ENCODE results near the gene RBPJL. TPM values are rescaled to one million over a fixed set of nuclear protein-coding genes. Genes with fewer than 3 reads are reported as not detected.

RBPJL gene
- total RNA-seq, 1 experiment from 2014 or later, result not detected

DNA sequence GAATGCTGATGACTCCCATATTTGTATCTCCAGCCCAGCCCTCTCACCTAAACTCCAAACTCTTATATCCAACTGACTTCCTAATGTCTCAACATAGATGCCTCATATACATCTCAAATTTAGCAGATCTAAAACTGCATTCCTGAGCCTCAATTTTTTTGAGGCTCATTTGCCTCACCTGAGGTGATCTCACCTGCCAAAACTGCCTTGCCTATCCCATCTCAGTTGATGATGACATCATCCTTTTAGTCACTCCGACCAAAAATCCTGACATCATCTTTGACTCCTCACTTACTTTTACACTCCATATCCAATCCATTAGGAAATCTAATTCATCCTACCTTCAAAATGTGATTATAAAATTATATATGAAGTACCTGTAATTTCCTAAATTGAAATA lies 26.6 kb upstream of the RBPJL start (continued):
- no peak for TF ChIP-seq SP1 (IDR thresholded peaks at IDR 0.05; ENCODE audit: low read depth)
- TF ChIP-seq EGR1 (IDR thresholded peaks at IDR 0.05; ENCODE audit: low read depth), result no peak
- TF ChIP-seq, protein P1, sequence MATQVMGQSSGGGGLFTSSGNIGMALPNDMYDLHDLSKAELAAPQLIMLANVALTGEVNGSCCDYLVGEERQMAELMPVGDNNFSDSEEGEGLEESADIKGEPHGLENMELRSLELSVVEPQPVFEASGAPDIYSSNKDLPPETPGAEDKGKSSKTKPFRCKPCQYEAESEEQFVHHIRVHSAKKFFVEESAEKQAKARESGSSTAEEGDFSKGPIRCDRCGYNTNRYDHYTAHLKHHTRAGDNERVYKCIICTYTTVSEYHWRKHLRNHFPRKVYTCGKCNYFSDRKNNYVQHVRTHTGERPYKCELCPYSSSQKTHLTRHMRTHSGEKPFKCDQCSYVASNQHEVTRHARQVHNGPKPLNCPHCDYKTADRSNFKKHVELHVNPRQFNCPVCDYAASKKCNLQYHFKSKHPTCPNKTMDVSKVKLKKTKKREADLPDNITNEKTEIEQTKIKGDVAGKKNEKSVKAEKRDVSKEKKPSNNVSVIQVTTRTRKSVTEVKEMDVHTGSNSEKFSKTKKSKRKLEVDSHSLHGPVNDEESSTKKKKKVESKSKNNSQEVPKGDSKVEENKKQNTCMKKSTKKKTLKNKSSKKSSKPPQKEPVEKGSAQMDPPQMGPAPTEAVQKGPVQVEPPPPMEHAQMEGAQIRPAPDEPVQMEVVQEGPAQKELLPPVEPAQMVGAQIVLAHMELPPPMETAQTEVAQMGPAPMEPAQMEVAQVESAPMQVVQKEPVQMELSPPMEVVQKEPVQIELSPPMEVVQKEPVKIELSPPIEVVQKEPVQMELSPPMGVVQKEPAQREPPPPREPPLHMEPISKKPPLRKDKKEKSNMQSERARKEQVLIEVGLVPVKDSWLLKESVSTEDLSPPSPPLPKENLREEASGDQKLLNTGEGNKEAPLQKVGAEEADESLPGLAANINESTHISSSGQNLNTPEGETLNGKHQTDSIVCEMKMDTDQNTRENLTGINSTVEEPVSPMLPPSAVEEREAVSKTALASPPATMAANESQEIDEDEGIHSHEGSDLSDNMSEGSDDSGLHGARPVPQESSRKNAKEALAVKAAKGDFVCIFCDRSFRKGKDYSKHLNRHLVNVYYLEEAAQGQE (IDR thresholded peaks at IDR 0.05; ENCODE audit: low read depth), result no peak
- TF ChIP-seq ZNF274 (IDR thresholded peaks at IDR 0.05; ENCODE audit: low read depth, low read length), result no peak
- no peak for TF ChIP-seq ZFX (IDR thresholded peaks at IDR 0.05)
- TF ChIP-seq POLR2A (IDR thresholded peaks at IDR 0.05; ENCODE audit: borderline replicate concordance, extremely low read depth, insufficient read depth, insufficient read length), result no peak

DNA sequence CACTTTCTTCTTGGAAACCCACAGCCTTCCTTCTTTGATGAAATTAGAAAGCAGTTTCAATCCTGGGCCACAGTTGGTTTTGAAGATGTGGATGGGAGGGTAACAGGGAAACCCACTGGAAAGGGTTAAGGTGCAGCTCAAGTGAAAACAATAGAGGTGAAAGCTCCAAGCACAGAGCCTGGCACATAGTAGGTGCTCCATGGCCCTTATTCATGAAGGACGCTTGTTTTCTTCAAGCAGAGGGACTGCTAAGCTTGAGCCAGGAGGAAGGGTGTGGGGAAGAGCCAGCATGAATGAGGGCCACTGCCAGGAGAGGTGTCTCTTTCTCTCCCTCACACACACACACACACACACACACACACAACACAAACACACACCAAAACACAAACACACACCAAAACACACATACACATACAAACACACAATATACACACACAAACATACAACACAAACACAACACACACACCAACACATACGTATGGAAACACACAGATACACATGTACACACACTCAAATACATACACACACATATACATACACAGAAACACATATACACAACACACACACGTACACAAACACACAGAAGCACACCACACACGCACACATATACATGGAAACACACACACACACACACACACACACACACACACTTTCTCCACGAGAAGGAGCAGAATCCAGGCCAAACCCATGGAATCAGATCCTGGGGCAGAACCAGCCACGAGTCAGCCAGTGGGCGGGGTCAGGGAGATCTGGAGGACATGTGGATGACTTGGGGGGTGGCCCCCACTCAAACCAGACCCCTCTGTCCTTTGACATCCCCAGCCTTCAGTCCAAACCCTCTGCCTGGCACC lies 23.7 kb upstream of the RBPJL start:
- CTCF ChIA-PET, result interaction anchor here (1.1 to 2.2 kb wide), 2 partner anchors 9 to 11 kb away, joined by 4 to 9 read pairs; no protein-coding TSS in a partner anchor
- intact Hi-C loops (cut with micrococcal nuclease), result no loop called here
- no peaks in the 10 kb centered on the region for H3K9me2 ChIP-seq (ENCODE audit: insufficient read depth)
- no peak overlapping the region for H3K9ac ChIP-seq (ENCODE audit: low read length)
- H3K27ac ChIP-seq (ENCODE audit: low read depth, low read length), result no peak overlapping the region
- peak overlapping the region; percentile 41 for H3K4me2 ChIP-seq (ENCODE audit: low read length)
- no peak overlapping the region for H3K4me3 ChIP-seq (replicated peaks in 1 of 2; ENCODE audit: low read depth in 1 of 2, low read length in 2 of 2)
- H3K4me1 ChIP-seq (ENCODE audit: control insufficient read depth in 1 of 2, insufficient read depth in 2 of 2, low read length in 2 of 2), result peaks cover 0 to 11% of the 10 kb centered on the region in 2 experiments; a peak in 3 of 4 replicates
- POLR2A ChIA-PET, result interaction anchor here (0.7 kb wide), 1 partner anchor 62 kb away, joined by 3 read pairs; no protein-coding TSS in a partner anchor
- DNase-seq (ENCODE audit: low read depth, low spot score) (no peak), ATAC-seq (peak; percentile 52)
- H3K36me3 ChIP-seq (ENCODE audit: control insufficient read depth in 1 of 2, insufficient read depth in 2 of 2, low read length in 2 of 2), result no peaks in the 10 kb centered on the region
- no peaks in the 10 kb centered on the region for H3K79me2 ChIP-seq (ENCODE audit: insufficient read depth, low read length)
- no peaks in the 10 kb centered on the region for H4K20me1 ChIP-seq (ENCODE audit: insufficient read depth)
- no peak overlapping the region for H2AFZ ChIP-seq (ENCODE audit: low read depth, low read length, poor library complexity, severe bottlenecking)
- RAD21 ChIA-PET (ENCODE audit: low non-redundant PET in 1 of 2, low total read pairs in 2 of 2, uncharacterized antibody in 2 of 2, unreplicated experiment in 2 of 2), result no interaction called here
- no peaks in the 10 kb centered on the region for H3K9me3 ChIP-seq (ENCODE audit: control insufficient read depth in 1 of 2, insufficient read depth in 1 of 2, low read depth in 1 of 2, low read length in 2 of 2)
- no TSS peak for BruUV-seq (replicated peaks)
- H3K27me3 ChIP-seq (ENCODE audit: insufficient read depth, low read length), result no peaks in the 10 kb centered on the region
- no peak for TF ChIP-seq CEBPB (IDR thresholded peaks at IDR 0.05; ENCODE audit: low read depth)
- no peak for TF ChIP-seq CBX3 (IDR thresholded peaks at IDR 0.05; ENCODE audit: low read depth)
- TF ChIP-seq, protein P2, sequence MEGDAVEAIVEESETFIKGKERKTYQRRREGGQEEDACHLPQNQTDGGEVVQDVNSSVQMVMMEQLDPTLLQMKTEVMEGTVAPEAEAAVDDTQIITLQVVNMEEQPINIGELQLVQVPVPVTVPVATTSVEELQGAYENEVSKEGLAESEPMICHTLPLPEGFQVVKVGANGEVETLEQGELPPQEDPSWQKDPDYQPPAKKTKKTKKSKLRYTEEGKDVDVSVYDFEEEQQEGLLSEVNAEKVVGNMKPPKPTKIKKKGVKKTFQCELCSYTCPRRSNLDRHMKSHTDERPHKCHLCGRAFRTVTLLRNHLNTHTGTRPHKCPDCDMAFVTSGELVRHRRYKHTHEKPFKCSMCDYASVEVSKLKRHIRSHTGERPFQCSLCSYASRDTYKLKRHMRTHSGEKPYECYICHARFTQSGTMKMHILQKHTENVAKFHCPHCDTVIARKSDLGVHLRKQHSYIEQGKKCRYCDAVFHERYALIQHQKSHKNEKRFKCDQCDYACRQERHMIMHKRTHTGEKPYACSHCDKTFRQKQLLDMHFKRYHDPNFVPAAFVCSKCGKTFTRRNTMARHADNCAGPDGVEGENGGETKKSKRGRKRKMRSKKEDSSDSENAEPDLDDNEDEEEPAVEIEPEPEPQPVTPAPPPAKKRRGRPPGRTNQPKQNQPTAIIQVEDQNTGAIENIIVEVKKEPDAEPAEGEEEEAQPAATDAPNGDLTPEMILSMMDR (IDR thresholded peaks at IDR 0.05 in 2 of 3, conservative IDR thresholded peaks at IDR 0.05 in 1 of 3; ENCODE audit: borderline replicate concordance in 1 of 3, insufficient read depth in 1 of 3, low read depth in 2 of 3, low read length in 2 of 3), result no peak
- no peak for TF ChIP-seq TCF7L2 (IDR thresholded peaks at IDR 0.05; ENCODE audit: borderline replicate concordance, extremely low read depth, insufficient read depth, insufficient read length)
- TF ChIP-seq, protein P1 (IDR thresholded peaks at IDR 0.05; ENCODE audit: low read depth), result no peak
- no peak for TF ChIP-seq POLR2AphosphoS5 (IDR thresholded peaks at IDR 0.05; ENCODE audit: low read depth, low read length)
- no peak for TF ChIP-seq SIN3A (IDR thresholded peaks at IDR 0.05; ENCODE audit: low read depth)
- no peak for TF ChIP-seq SP1 (IDR thresholded peaks at IDR 0.05; ENCODE audit: low read depth)
- TF ChIP-seq ZFX (IDR thresholded peaks at IDR 0.05), result no peak
- TF ChIP-seq SRF (IDR thresholded peaks at IDR 0.05; ENCODE audit: low read depth), result no peak
- TF ChIP-seq YY1 (IDR thresholded peaks at IDR 0.05; ENCODE audit: extremely low read depth, insufficient replicate concordance, low read depth, low read length), result no peak
